NT2/D1 (cell line): Measurements from ENCODE around the gene DSTN.

Source experiments
- DNase-seq: peaks from one replicate; pipeline ENCODE4 v3.0.0-alpha.2; 2011; ENCODE audit warnings: low read depth, low spot score
- H3K27me3 ChIP-seq: 2 replicates; pipeline ENCODE4 v1.6.0; 2011; ENCODE audit warnings: mild to moderate bottlenecking; ENCODE audit not compliant: insufficient read length, insufficient read depth
- H3K36me3 ChIP-seq: 2 replicates; pipeline ENCODE4 v1.6.1; 2011; ENCODE audit warnings: mild to moderate bottlenecking, low read length, mixed read lengths; ENCODE audit not compliant: insufficient read depth, insufficient read length
- H3K4me1 ChIP-seq: 2 replicates; pipeline ENCODE4 v1.5.1; 2011; ENCODE audit not compliant: insufficient read depth, insufficient read length
- H3K4me3 ChIP-seq: 2 replicates; pipeline ENCODE4 v1.5.1; 2011; ENCODE audit warnings: low read depth; ENCODE audit not compliant: insufficient read length
- H3K9ac ChIP-seq: 2 replicates; pipeline ENCODE4 v1.6.0; 2011; ENCODE audit warnings: low read depth; ENCODE audit not compliant: insufficient read length
- H3K9me3 ChIP-seq: 2 replicates; pipeline ENCODE4 v1.5.1; 2011; ENCODE audit warnings: mild to moderate bottlenecking, low read length; ENCODE audit not compliant: insufficient read depth
- SUZ12 ChIP-seq: IDR thresholded peaks from 2 replicates; pipeline ENCODE4 v1.6.1; 2011; ENCODE audit not compliant: insufficient read length, insufficient read depth; ENCODE audit errors: extremely low read depth
- YY1 ChIP-seq: IDR thresholded peaks from 2 replicates; pipeline ENCODE4 v1.6.1; 2011; ENCODE audit not compliant: insufficient read length, insufficient read depth
- ZNF274 ChIP-seq: IDR thresholded peaks from 2 replicates; pipeline ENCODE4 v1.6.1; 2011; ENCODE audit warnings: mild to moderate bottlenecking, low read depth, low read length

Gene DSTN

DNA sequence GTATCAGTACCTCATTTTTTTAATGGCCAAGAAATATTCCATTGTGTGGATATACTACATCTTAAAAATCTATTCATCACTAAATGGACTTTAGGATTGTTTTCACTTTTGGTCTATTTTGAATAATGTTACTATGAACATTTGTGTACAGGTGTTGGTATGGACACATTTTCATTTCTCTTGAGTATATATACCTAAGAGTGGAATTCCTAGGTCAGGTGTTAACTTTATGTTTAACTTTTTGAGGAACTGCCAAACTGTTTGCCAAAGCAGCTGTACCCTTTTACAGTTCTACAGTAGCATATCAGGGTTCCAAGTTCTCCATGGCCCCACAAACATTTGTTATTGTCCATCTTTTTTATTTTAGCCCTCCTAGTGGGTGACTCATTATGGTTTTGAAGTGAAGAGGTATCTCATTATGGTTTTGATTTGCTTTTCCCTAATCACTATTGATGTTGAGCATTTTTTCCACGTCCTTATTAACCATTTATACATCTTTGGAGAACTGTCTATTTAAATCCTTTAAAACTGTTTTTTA is 28.2 kb downstream of the DSTN start:
- no peak for DNase-seq
- no peak for TF ChIP-seq ZNF274
- no peak for TF ChIP-seq SUZ12
- no peak for TF ChIP-seq YY1

DNA sequence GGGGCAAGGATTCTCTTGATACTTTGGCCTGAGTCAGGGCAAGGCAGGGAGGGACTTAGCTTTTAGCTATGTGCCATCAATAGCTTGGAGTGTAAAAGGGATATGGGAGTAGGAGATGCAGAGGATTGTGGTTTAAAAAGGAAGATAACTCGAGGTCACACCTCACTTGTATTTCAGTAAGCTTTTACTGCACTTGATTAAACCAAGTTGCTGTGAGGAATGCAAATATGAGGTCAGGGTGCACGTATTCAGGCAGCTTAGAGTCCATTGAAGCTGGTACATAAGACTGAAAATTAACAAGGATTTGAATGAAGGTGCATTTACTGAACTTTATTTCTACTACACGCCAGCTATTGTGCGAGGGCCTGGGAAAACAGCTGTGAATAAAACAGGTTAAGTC is 32.1 kb downstream of the DSTN start:
- peaks cover 3% of the 10 kb centered on the region for H3K4me1 ChIP-seq
- TF ChIP-seq SUZ12: no peak
- no peak for TF ChIP-seq YY1
- no peak for TF ChIP-seq ZNF274
- no peaks in the 10 kb centered on the region for H3K9me3 ChIP-seq
- no peak for DNase-seq
- no peaks in the 10 kb centered on the region for H3K27me3 ChIP-seq
- peaks cover 43% of the 10 kb centered on the region for H3K36me3 ChIP-seq
- H3K9ac ChIP-seq: no peak overlapping the region
- no peak overlapping the region for H3K4me3 ChIP-seq

More for the DNA sequence above, 28.2 kb downstream of the DSTN start:
- Histone ChIP-seq H3K27me3 (no peaks in the 10 kb centered on the region), H3K4me3 (no peak overlapping the region), H3K36me3 (peaks cover 25% of the 10 kb centered on the region), H3K9ac (no peak overlapping the region), H3K4me1 (peaks cover 3% of the 10 kb centered on the region), H3K9me3 (no peaks in the 10 kb centered on the region)

DNA sequence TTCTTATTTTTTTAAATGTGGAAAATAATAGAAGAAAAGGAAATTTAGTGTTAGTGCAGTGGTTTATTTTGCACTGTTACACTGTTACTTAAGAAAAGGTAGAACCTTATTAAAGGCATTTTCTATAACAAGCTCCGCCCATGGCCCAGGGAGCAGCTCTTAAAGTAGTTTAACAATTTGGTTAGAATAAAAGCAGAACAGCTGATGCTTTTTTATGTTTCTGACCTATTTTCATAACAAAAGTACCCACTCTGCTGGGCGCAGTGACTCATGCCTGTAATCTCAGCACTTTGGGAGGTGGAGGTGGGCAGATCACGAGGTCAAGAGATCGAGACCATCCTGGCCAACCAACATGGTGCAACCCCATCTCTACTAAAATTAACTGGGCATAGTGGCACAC is 32.6 kb downstream of the DSTN start:
- H3K36me3 ChIP-seq: peaks cover 47% of the 10 kb centered on the region

DNA sequence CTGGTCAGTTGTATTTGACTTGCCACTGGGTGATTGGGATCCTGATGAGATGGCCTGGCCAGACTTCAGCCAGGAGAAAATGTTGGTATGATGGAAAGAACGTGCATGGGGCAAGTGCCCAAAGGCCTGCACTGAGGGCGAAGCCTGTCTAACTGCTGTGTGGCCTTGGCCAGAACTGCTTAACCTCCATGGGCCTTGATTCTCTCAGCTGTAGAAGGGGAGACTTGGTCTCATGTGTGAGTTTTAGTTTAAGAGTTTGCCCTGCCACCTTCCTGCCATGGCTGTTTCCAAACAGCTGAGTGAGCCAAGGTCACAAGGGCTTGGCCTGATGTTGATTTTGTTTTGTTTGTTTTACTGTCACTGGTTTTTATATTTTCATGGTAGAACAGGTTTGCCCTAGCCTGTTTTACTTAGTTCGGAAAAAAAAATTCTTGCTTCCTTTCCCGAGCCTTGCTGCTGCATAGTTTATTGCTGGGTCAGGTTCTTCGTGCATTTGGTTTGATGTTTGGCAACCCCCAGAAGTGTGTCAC is 35.3 kb downstream of the DSTN start:
- Histone ChIP-seq H3K36me3 (peaks cover 54% of the 10 kb centered on the region), H3K9me3 (no peaks in the 10 kb centered on the region), H3K4me3 (no peak overlapping the region), H3K9ac (no peak overlapping the region), H3K27me3 (no peaks in the 10 kb centered on the region), H3K4me1 (peaks cover 3% of the 10 kb centered on the region)
- TF ChIP-seq SUZ12: no peak
- no peak for TF ChIP-seq ZNF274
- no peak for TF ChIP-seq YY1
- DNase-seq: no peak

More for the DNA sequence above, 32.6 kb downstream of the DSTN start:
- TF ChIP-seq SUZ12 (no peak), YY1 (no peak), ZNF274 (no peak)
- no peak for DNase-seq
- no peaks in the 10 kb centered on the region for H3K27me3 ChIP-seq
- no peak overlapping the region for H3K9ac ChIP-seq
- peaks cover 3% of the 10 kb centered on the region for H3K4me1 ChIP-seq
- no peaks in the 10 kb centered on the region for H3K9me3 ChIP-seq
- no peak overlapping the region for H3K4me3 ChIP-seq

DNA sequence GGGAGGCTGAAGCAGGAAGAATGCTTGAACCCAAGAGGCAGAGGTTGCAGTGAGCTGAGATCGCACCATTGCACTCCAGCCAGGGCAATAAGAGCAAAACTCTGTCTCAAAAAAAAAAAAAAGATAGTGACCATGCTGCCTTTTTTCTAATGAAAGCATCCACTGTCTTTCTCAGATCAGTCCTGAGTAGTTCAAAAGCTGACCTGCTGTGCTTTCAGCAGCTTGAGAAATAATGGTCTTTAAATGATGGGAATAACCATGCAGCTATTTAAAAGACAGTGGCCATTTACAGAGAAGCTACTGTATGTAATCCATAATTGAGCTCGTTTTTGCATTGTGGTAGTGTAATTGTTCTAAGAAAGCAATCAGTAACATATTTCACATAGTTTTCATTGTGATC is 36.1 kb downstream of the DSTN start:
- DNase-seq: no peak
- no peaks in the 10 kb centered on the region for H3K27me3 ChIP-seq
- H3K4me1 ChIP-seq: peaks cover 6% of the 10 kb centered on the region
- no peaks in the 10 kb centered on the region for H3K9me3 ChIP-seq
- no peak overlapping the region for H3K4me3 ChIP-seq
- H3K36me3 ChIP-seq: peaks cover 55% of the 10 kb centered on the region
- TF ChIP-seq ZNF274: no peak
- no peak for TF ChIP-seq SUZ12
- TF ChIP-seq YY1: no peak
- H3K9ac ChIP-seq: no peak overlapping the region

DNA sequence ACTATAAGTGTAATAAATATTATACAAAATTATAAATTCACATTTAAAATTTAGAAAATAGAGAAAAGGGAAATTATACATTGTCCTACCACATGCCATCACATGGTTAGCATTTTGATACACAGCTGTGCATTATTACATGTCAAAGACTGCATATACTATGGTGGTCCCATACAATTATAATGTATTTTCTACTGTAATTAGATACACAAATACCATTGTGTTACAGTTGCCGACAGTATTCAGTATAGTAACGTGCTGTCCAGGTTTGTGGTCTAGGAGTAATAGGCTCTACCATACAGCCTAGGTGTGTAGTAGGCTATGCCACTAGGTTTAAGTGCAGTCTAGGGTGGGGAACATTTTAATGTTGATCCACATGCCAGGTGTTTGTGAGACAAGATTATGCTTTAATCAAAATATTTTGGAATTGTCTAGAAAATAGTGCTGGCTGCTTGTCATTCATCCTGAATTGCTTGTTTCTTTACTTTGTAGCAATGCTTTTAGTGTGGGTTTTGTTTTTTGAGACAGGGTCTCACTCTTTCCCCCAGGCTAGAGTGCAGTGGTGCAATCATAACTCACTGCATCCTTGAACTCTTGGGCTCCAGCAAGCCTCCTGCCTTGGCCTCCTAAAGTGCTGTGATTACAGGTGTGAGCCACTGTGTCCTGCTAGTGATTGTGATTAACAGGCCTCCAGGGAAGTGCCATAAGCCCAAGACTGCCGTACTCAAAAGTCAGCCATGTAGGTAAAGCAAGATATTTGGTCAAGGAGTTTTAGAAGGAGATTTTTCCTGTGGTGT is 39.0 kb downstream of the DSTN start:
- Histone ChIP-seq H3K36me3 (peaks cover 63% of the 10 kb centered on the region), H3K9ac (no peak overlapping the region), H3K27me3 (no peaks in the 10 kb centered on the region), H3K4me3 (no peak overlapping the region), H3K9me3 (no peaks in the 10 kb centered on the region), H3K4me1 (peaks cover 15% of the 10 kb centered on the region)
- TF ChIP-seq ZNF274 (no peak), SUZ12 (no peak), YY1 (no peak)
- no peak for DNase-seq

DNA sequence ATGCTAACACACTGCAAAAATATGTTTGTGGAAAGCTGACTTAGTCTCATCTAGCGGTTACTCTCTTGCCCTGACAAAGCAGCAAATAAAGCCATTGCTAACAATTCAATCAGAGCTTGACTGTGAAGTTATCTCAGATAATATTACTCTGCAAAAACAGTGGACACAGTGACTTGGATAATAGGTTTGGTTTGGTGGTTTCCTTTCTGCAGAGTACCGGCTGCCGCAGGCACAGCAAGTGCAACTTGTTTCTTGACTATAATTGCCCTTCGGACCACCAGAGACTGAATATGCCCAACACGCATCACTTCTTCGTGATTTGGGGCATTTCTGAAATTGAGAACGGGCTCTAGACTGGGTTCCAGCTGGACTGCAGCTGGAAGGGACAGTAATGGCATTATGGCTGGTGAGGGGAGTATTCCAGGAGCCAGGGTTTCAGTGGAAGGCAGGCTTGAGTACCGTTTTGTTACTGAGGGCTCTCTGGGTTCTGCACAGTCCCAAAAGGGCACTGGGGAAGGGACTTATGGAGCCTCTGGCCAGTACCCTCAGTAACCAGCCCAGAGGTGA is 40.0 kb downstream of the DSTN start:
- Histone ChIP-seq H3K9me3 (no peaks in the 10 kb centered on the region), H3K4me1 (peaks cover 15% of the 10 kb centered on the region), H3K36me3 (peaks cover 64% of the 10 kb centered on the region), H3K9ac (no peak overlapping the region), H3K4me3 (no peak overlapping the region), H3K27me3 (no peaks in the 10 kb centered on the region)
- no peak for TF ChIP-seq YY1
- no peak for TF ChIP-seq ZNF274
- no peak for TF ChIP-seq SUZ12
- DNase-seq: no peak
